ENCODE measurements around the gene PPP6R1. TPM values are rescaled to one million over a fixed set of nuclear protein-coding genes. Genes with fewer than 3 reads are reported as not detected.

PPP6R1 gene
- total and polyA plus RNA-seq, 2 of the 13 experiments (the other 11 are each of a cell fraction or from before 2014, with no cell fraction given), result 25.8 to 54.0 TPM

DNA sequence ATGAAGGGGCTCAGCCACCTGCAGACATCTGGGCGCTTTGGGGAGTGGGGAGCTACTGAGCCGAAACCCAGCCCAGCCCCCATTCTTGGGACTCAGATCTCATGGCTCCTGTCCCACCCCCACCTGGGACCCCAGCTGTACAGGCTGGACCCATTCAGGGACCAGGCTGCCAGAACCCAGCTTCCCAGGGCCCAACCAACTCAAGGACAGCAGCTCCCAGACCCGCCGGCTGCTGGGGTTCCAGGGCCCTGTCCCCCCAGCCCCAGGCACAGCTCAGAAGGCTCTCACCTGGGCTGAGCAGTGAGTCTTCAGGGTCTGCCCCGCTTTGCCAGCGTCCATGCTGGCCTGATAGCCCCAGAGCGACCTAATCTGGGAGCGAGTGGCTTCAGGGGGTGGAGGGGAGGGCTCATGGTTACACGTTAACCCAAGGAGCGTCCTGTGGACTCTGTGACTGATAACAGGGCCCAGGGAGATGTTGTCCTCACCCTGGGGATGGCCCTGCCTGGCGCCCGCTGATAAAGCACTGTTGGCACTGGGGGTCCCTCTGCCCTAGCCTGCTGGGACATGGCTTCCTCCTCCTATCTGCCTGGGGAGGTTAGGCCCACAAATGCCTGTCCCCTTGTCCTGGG lies 30.3 kb downstream of the PPP6R1 start, which contains the start of gene TMEM86B (continued):
- TF ChIP-seq MYC (CRISPR knock-in tag; IDR thresholded peaks at IDR 0.05; ENCODE audit: borderline replicate concordance) (no peak), ZNF138 (CRISPR knock-in tag; IDR thresholded peaks at IDR 0.05; ENCODE audit: low read depth) (no peak), ZNF589 (CRISPR knock-in tag; conservative IDR thresholded peaks at IDR 0.05) (no peak), SMAD1 (CRISPR knock-in tag; IDR thresholded peaks at IDR 0.05; ENCODE audit: borderline replicate concordance, low read depth) (0 out of 2 replicates have a peak, but pooled peaks have one; percentile 39), MED13 (CRISPR knock-in tag; IDR thresholded peaks at IDR 0.05) (no peak), ZNF343 (CRISPR knock-in tag; IDR thresholded peaks at IDR 0.05) (0 out of 2 replicates have a peak, but pooled peaks have one; percentile 40), ELF4 (CRISPR knock-in tag; IDR thresholded peaks at IDR 0.05; ENCODE audit: borderline replicate concordance) (no peak), ELF3 (CRISPR knock-in tag; IDR thresholded peaks at IDR 0.05) (peak; percentile 62; the same call in 1 of the 2 replicates), AGO1 (IDR thresholded peaks at IDR 0.05; ENCODE audit: low read depth, low read length, poor library complexity, severe bottlenecking) (peak; percentile 15), MED8 (CRISPR knock-in tag; IDR thresholded peaks at IDR 0.05; ENCODE audit: insufficient replicate concordance) (no peak), ZSCAN21 (CRISPR knock-in tag; IDR thresholded peaks at IDR 0.05; ENCODE audit: borderline replicate concordance) (peak; percentile 55; the same call in 1 of the 2 replicates), ZNF256 (CRISPR knock-in tag; conservative IDR thresholded peaks at IDR 0.05) (no peak), NONO (IDR thresholded peaks at IDR 0.05) (no peak), NONO (CRISPR knock-in tag; conservative IDR thresholded peaks at IDR 0.05) (no peak), ZNF17 (CRISPR knock-in tag; IDR thresholded peaks at IDR 0.05) (no peak), XBP1 (CRISPR knock-in tag; IDR thresholded peaks at IDR 0.05) (no peak), GLI4 (CRISPR knock-in tag; IDR thresholded peaks at IDR 0.05; ENCODE audit: borderline replicate concordance) (no peak), HMGA1 (CRISPR knock-in tag; conservative IDR thresholded peaks at IDR 0.05) (no peak), THYN1 (CRISPR knock-in tag; IDR thresholded peaks at IDR 0.05; ENCODE audit: borderline replicate concordance, low read depth) (no peak), CENPT (CRISPR knock-in tag; IDR thresholded peaks at IDR 0.05; ENCODE audit: low read depth) (no peak), ZNF660 (CRISPR knock-in tag; IDR thresholded peaks at IDR 0.05; ENCODE audit: borderline replicate concordance, low read depth) (no peak), ARID2 (CRISPR knock-in tag; IDR thresholded peaks at IDR 0.05; ENCODE audit: borderline replicate concordance) (no peak), ATF7 (IDR thresholded peaks at IDR 0.05) (no peak), ATF7 (CRISPR knock-in tag; IDR thresholded peaks at IDR 0.05) (0 out of 2 replicates have a peak, but pooled peaks have one; percentile 23), NFE2L2 (IDR thresholded peaks at IDR 0.05; ENCODE audit: low read length) (no peak), ZNF768 (CRISPR knock-in tag; IDR thresholded peaks at IDR 0.05) (no peak), CHD2 (IDR thresholded peaks at IDR 0.05; ENCODE audit: low read depth, low read length) (no peak)
- TF ChIP-seq, protein P1, sequence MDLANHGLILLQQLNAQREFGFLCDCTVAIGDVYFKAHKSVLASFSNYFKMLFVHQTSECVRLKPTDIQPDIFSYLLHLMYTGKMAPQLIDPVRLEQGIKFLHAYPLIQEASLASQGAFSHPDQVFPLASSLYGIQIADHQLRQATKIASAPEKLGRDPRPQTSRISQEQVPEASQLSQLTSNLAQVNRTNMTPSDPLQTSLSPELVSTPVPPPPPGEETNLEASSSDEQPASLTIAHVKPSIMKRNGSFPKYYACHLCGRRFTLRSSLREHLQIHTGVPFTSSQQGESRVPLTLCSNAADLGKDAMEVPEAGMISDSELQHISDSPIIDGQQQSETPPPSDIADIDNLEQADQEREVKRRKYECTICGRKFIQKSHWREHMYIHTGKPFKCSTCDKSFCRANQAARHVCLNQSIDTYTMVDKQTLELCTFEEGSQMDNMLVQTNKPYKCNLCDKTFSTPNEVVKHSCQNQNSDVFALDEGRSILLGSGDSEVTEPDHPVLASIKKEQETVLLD (CRISPR knock-in tag; IDR thresholded peaks at IDR 0.05; ENCODE audit: low read depth), result no peak
- TF ChIP-seq, protein P2, sequence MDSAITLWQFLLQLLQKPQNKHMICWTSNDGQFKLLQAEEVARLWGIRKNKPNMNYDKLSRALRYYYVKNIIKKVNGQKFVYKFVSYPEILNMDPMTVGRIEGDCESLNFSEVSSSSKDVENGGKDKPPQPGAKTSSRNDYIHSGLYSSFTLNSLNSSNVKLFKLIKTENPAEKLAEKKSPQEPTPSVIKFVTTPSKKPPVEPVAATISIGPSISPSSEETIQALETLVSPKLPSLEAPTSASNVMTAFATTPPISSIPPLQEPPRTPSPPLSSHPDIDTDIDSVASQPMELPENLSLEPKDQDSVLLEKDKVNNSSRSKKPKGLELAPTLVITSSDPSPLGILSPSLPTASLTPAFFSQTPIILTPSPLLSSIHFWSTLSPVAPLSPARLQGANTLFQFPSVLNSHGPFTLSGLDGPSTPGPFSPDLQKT (CRISPR knock-in tag; IDR thresholded peaks at IDR 0.05; ENCODE audit: borderline replicate concordance), result no peak
